Body of pancreas (tissue), 4 donors: Measurements from ENCODE around the gene HOXB1.

Experiments
- POLR2A ChIP-seq, 3 donors: fragments of 450-650 bp; IDR thresholded peaks; one replicate each; pipeline ENCODE4 v1.6.1; 2016; ENCODE audit warnings: antibody characterized with exemption in 3 of 3, mild to moderate bottlenecking in 2 of 3
- TF ChIP-seq, protein P1 (sequence below), 7 experiments: fragments of 450-650 bp in 4 of 7; fragments of 200-600 bp in 3 of 7; sonication (generic) in 3 of 7; IDR thresholded peaks; one replicate each; pipeline ENCODE4 v1.5.1; 2016 to 2019; ENCODE audit warnings: antibody characterized with exemption in 7 of 7

DNA sequence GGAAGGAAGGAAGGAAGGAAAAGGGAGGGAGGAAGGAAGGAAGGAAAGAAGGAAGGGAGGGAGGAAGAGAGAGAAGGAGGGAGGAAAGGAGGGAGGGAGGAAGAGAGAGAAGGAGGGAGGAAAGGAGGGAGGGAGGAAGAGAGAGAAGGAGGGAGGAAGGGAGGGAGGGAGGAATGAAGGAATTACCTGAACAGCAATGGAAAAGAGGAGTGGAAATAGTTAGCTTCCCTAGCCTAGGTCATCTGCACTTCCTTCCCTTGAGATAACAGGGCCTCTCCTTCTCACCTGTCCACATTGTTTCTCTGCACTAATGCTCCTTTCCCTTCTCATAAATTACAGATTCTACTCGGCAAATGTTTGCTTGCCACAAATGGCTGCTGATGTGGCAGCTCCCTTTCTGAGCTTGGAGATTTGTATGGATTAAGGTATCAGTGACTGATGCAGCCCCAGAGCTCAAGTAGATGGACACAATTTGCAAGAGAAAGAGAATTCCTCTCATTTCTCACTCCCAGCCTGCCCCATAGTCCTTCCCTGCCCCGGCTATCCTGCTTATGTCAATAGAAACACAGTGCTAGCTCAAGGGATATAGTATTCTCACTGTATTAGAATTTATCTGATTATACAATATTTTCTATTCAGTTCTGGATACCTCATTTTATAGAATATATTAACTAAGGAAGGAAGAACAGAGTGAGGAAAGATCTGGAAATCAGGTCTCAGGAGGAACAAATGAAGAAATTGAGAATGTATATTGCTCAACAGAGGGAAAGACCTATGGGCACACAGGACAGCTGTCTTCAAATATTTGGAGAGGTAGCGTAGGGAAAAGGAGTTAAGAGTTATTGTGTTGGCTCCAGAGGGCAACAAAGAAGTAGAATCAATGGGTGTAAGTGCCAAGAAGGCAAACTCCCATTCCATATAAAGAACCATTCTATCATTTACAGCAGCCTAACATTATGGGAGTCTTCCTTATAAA is 14.6 kb downstream of the HOXB1 start:
- TF ChIP-seq, protein P1, sequence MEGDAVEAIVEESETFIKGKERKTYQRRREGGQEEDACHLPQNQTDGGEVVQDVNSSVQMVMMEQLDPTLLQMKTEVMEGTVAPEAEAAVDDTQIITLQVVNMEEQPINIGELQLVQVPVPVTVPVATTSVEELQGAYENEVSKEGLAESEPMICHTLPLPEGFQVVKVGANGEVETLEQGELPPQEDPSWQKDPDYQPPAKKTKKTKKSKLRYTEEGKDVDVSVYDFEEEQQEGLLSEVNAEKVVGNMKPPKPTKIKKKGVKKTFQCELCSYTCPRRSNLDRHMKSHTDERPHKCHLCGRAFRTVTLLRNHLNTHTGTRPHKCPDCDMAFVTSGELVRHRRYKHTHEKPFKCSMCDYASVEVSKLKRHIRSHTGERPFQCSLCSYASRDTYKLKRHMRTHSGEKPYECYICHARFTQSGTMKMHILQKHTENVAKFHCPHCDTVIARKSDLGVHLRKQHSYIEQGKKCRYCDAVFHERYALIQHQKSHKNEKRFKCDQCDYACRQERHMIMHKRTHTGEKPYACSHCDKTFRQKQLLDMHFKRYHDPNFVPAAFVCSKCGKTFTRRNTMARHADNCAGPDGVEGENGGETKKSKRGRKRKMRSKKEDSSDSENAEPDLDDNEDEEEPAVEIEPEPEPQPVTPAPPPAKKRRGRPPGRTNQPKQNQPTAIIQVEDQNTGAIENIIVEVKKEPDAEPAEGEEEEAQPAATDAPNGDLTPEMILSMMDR (IDR thresholded peaks at IDR 0.05), result no peak
- no peak for TF ChIP-seq POLR2A (IDR thresholded peaks at IDR 0.05)
